ENCODE results near the gene RTBDN. TPM values are rescaled to one million over a fixed set of nuclear protein-coding genes. Genes with fewer than 3 reads are reported as not detected.

RTBDN gene
- total and polyA plus RNA-seq, 2 of the 8 experiments (the other 6 are each of a cell fraction or from before 2014, with no cell fraction given) = 4.0 to 4.8 TPM

GRCh38 chr19:12801466-12802266, 32.7 kb downstream of the RTBDN start, which contains the start of the genes PRDX2 and THSD8 (continued):
- peak; percentile 87 for TF ChIP-seq TBP (IDR thresholded peaks at IDR 0.05; ENCODE audit: low read depth, low read length)
- TF ChIP-seq, protein P1, sequence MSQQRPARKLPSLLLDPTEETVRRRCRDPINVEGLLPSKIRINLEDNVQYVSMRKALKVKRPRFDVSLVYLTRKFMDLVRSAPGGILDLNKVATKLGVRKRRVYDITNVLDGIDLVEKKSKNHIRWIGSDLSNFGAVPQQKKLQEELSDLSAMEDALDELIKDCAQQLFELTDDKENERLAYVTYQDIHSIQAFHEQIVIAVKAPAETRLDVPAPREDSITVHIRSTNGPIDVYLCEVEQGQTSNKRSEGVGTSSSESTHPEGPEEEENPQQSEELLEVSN (IDR thresholded peaks at IDR 0.05) = no peak; the same call in 1 of the 2 replicates
- no peak for TF ChIP-seq RFX5 (IDR thresholded peaks at IDR 0.05; ENCODE audit: borderline replicate concordance, low read depth, low read length)
- no peak for TF ChIP-seq FOSL1 (IDR thresholded peaks at IDR 0.05; ENCODE audit: insufficient read depth, low read depth, low read length)

All from H1 (cell line).